Measurements from ENCODE around the gene NRF1.

DNA sequence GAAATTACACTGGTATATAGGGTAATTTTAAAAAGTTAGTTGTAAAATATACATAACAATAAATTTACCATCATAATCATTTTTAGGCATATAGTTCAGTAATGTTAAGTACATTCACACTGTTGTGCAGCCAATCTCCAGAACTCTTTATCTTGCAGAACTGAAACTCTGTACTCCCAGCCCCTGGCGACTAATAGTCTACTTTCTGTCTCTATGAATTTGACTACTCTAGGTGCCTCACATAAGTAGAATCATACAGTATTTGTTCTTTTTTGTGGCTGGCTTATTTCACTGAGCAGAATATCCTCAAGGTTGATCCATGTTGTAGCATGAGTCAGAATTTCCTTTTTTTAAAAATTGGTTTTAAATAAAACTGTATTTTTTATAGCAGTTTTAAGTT is 41.4 kb downstream of the NRF1 start:
- TF ChIP-seq, protein P1, sequence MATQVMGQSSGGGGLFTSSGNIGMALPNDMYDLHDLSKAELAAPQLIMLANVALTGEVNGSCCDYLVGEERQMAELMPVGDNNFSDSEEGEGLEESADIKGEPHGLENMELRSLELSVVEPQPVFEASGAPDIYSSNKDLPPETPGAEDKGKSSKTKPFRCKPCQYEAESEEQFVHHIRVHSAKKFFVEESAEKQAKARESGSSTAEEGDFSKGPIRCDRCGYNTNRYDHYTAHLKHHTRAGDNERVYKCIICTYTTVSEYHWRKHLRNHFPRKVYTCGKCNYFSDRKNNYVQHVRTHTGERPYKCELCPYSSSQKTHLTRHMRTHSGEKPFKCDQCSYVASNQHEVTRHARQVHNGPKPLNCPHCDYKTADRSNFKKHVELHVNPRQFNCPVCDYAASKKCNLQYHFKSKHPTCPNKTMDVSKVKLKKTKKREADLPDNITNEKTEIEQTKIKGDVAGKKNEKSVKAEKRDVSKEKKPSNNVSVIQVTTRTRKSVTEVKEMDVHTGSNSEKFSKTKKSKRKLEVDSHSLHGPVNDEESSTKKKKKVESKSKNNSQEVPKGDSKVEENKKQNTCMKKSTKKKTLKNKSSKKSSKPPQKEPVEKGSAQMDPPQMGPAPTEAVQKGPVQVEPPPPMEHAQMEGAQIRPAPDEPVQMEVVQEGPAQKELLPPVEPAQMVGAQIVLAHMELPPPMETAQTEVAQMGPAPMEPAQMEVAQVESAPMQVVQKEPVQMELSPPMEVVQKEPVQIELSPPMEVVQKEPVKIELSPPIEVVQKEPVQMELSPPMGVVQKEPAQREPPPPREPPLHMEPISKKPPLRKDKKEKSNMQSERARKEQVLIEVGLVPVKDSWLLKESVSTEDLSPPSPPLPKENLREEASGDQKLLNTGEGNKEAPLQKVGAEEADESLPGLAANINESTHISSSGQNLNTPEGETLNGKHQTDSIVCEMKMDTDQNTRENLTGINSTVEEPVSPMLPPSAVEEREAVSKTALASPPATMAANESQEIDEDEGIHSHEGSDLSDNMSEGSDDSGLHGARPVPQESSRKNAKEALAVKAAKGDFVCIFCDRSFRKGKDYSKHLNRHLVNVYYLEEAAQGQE (IDR thresholded peaks at IDR 0.05; ENCODE audit: insufficient read depth in 1 of 2, low read depth in 2 of 2, low read length in 1 of 2), result no peak
- TF ChIP-seq, protein P2, sequence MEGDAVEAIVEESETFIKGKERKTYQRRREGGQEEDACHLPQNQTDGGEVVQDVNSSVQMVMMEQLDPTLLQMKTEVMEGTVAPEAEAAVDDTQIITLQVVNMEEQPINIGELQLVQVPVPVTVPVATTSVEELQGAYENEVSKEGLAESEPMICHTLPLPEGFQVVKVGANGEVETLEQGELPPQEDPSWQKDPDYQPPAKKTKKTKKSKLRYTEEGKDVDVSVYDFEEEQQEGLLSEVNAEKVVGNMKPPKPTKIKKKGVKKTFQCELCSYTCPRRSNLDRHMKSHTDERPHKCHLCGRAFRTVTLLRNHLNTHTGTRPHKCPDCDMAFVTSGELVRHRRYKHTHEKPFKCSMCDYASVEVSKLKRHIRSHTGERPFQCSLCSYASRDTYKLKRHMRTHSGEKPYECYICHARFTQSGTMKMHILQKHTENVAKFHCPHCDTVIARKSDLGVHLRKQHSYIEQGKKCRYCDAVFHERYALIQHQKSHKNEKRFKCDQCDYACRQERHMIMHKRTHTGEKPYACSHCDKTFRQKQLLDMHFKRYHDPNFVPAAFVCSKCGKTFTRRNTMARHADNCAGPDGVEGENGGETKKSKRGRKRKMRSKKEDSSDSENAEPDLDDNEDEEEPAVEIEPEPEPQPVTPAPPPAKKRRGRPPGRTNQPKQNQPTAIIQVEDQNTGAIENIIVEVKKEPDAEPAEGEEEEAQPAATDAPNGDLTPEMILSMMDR (IDR thresholded peaks at IDR 0.05), result no peak
